HCT116 (cell line): ENCODE results near the gene TOMM40L. TPM values are rescaled to one million over a fixed set of nuclear protein-coding genes. Genes with fewer than 3 reads are reported as not detected.

Experiments used
- ATAC-seq: fragments of 200-7000 bp; cut with Tn5 transposase; 2 replicates; pipeline ENCODE4 v1.9.1; 2020; ENCODE audit warnings: mild to moderate bottlenecking, moderate library complexity
- BruUV-seq: library from RNA; stranded (reverse); fragments of 400-500 nt; replicated peaks from 2 replicates; lab custom pipeline; 2021; lab: Mats Ljungman, UMichigan
- CTCF ChIA-PET: fragments of 300-600 bp; sonication (Branson Sonifier 250); formaldehyde crosslinking; loops from one replicate; lab custom pipeline; 2021; ENCODE audit warnings: antibody characterized with exemption; lab: Charles Lee
- POLR2A ChIA-PET: fragments of 300-600, 350-600 bp; sonication (Branson Sonifier 250); formaldehyde crosslinking; loops from one replicate; lab custom pipeline; 2021; ENCODE audit warnings: antibody characterized with exemption; lab: Charles Lee
- RAD21 ChIA-PET, 2 experiments: fragments of 300-600 bp; sonication (Branson Sonifier 250); formaldehyde crosslinking; loops; one replicate each; lab custom pipeline; 2023; ENCODE audit warnings: low total read pairs in 2 of 2; ENCODE audit not compliant: uncharacterized antibody in 2 of 2, unreplicated experiment in 2 of 2, low non-redundant PET in 1 of 2; lab: Charles Lee
- DNase-seq: peaks from one replicate; pipeline ENCODE4 v3.0.0-alpha.2; 2010; ENCODE audit warnings: low read depth, low spot score
- H2AFZ ChIP-seq: fragments of 200-600 bp; shearing (Covaris generic), sonication (generic); 2 replicates; pipeline ENCODE4 v1.6.1; 2017; ENCODE audit warnings: low read depth, mixed run types, mixed read lengths, antibody characterized with exemption, low read length; ENCODE audit not compliant: poor library complexity, severe bottlenecking
- H3K27ac ChIP-seq: 2 replicates; pipeline ENCODE4 v1.5.1; 2012; ENCODE audit warnings: low read depth, low read length
- H3K27me3 ChIP-seq: fragments of 200-600 bp; sonication (generic); 2 replicates; pipeline ENCODE4 v1.6.1; 2016; ENCODE audit warnings: mixed run types, low read length, mixed read lengths; ENCODE audit not compliant: insufficient read depth
- H3K36me3 ChIP-seq, 2 experiments: fragments of 200-500 bp in 1 of 2; fragments of 200-600 bp in 1 of 2; sonication (Bioruptor generic) in 1 of 2; sonication (generic) in 1 of 2; 2 replicates each; pipeline versions ENCODE4 v1.5.1 to v1.6.1; 2014 to 2016; ENCODE audit warnings: low read length in 2 of 2, inconsistent platforms in 1 of 2, mixed read lengths in 1 of 2, mixed run types in 1 of 2; ENCODE audit not compliant: insufficient read depth in 2 of 2, control insufficient read depth in 1 of 2
- H3K4me1 ChIP-seq, 2 experiments: fragments of 200-600 bp in 1 of 2; sonication (generic) in 1 of 2; 2 replicates each; pipeline versions ENCODE4 v1.5.1 to v1.6.1; 2012 to 2017; ENCODE audit warnings: low read length in 2 of 2, inconsistent platforms in 1 of 2, mild to moderate bottlenecking in 1 of 2, mixed read lengths in 1 of 2, mixed run types in 1 of 2, moderate library complexity in 1 of 2; ENCODE audit not compliant: insufficient read depth in 2 of 2, control insufficient read depth in 1 of 2
- H3K4me2 ChIP-seq: fragments of 200-600 bp; sonication (generic); 2 replicates; pipeline ENCODE4 v1.6.1; 2017; ENCODE audit warnings: mixed run types, low read length, mixed read lengths
- H3K4me3 ChIP-seq, 2 experiments: fragments of 200-600 bp in 1 of 2; sonication (generic) in 1 of 2; replicated peaks in 1 of 2; 2 replicates each; pipeline ENCODE4 v1.5.1; 2011 to 2016; ENCODE audit warnings: low read length in 2 of 2, control low read depth in 1 of 2, low read depth in 1 of 2, mild to moderate bottlenecking in 1 of 2, mixed read lengths in 1 of 2, mixed run types in 1 of 2
- H3K79me2 ChIP-seq: fragments of 200-600 bp; sonication (generic); 2 replicates; pipeline ENCODE4 v1.6.1; 2017; ENCODE audit warnings: mild to moderate bottlenecking, mixed run types, low read length, moderate library complexity, mixed read lengths; ENCODE audit not compliant: insufficient read depth
- H3K9ac ChIP-seq: fragments of 200-600 bp; sonication (generic); 2 replicates; pipeline ENCODE4 v1.6.1; 2016; ENCODE audit warnings: low read length, mixed read lengths
- H3K9me2 ChIP-seq: fragments of 200-600 bp; sonication (generic), shearing (Covaris generic); 2 replicates; pipeline ENCODE4 v1.6.1; 2017; ENCODE audit warnings: mixed run types, mild to moderate bottlenecking, moderate library complexity; ENCODE audit not compliant: insufficient read depth
- H3K9me3 ChIP-seq, 2 experiments: fragments of 200-500 bp in 1 of 2; fragments of 200-600 bp in 1 of 2; sonication (Bioruptor generic) in 1 of 2; sonication (generic) in 1 of 2; 2 replicates each; pipeline ENCODE4 v1.6.1; 2014 to 2017; ENCODE audit warnings: low read length in 2 of 2, mixed read lengths in 2 of 2, inconsistent platforms in 1 of 2, low read depth in 1 of 2, mild to moderate bottlenecking in 1 of 2, mixed run types in 1 of 2, moderate library complexity in 1 of 2; ENCODE audit not compliant: control insufficient read depth in 1 of 2, insufficient read depth in 1 of 2
- H4K20me1 ChIP-seq: fragments of 200-600 bp; sonication (generic), shearing (Covaris generic); 2 replicates; pipeline ENCODE4 v1.6.1; 2017; ENCODE audit warnings: mixed run types, mild to moderate bottlenecking, moderate library complexity; ENCODE audit not compliant: insufficient read depth
- CBX3 ChIP-seq: IDR thresholded peaks from 2 replicates; pipeline ENCODE4 v1.6.1; 2012; ENCODE audit warnings: low read depth
- EZH2 ChIP-seq: fragments of 200-600 bp; sonication (generic); IDR thresholded peaks from 2 replicates; pipeline ENCODE4 v1.6.1; 2017; ENCODE audit warnings: antibody characterized with exemption, mixed run types
- EZH2phosphoT487 ChIP-seq: fragments of 200-600 bp; IDR thresholded peaks from 2 replicates; pipeline ENCODE4 v1.6.1; 2018; ENCODE audit warnings: antibody characterized with exemption, borderline replicate concordance
- JUND ChIP-seq: IDR thresholded peaks from 2 replicates; pipeline ENCODE4 v1.6.1; 2012
- POLR2AphosphoS5 ChIP-seq: IDR thresholded peaks from 2 replicates; pipeline ENCODE4 v1.6.1; 2011; ENCODE audit warnings: mild to moderate bottlenecking, low read depth, low read length, moderate library complexity
- RAD21 ChIP-seq: IDR thresholded peaks from 2 replicates; pipeline ENCODE4 v1.6.1; 2012; ENCODE audit warnings: low read depth, mild to moderate bottlenecking
- REST ChIP-seq: IDR thresholded peaks from 2 replicates; pipeline ENCODE4 v1.6.1; 2012; ENCODE audit warnings: low read depth
- SIN3A ChIP-seq: IDR thresholded peaks from 2 replicates; pipeline ENCODE4 v1.6.1; 2012; ENCODE audit warnings: low read depth
- SP1 ChIP-seq: IDR thresholded peaks from 2 replicates; pipeline ENCODE4 v1.6.1; 2012; ENCODE audit warnings: low read depth
- YY1 ChIP-seq: IDR thresholded peaks from 2 replicates; pipeline ENCODE4 v1.6.1; 2011; ENCODE audit warnings: low read length, low read depth, moderate library complexity, mild to moderate bottlenecking; ENCODE audit not compliant: insufficient replicate concordance; ENCODE audit errors: extremely low read depth
- ZFX ChIP-seq: fragments of 450-650 bp; IDR thresholded peaks from 2 replicates; pipeline ENCODE4 v1.6.1; 2017
- intact Hi-C: fragments of 100-400 bp; cut with micrococcal nuclease; formaldehyde crosslinking; loops from 2 replicates; pipeline ENCODE4 v1.10.0; 2022
- total RNA-seq: library from RNA; stranded (reverse); gene quantifications from one replicate; pipeline ENCODE4 v1.2.1, GENCODE V29; 2021; ENCODE audit not compliant: unreplicated experiment
- TF ChIP-seq, protein P1 (sequence below): IDR thresholded peaks from 2 replicates; pipeline ENCODE4 v1.6.1; 2012
- TF ChIP-seq, protein P2 (sequence below): IDR thresholded peaks from 2 replicates; pipeline ENCODE4 v1.6.1; 2011; ENCODE audit warnings: mild to moderate bottlenecking, low read length, moderate library complexity; ENCODE audit not compliant: insufficient replicate concordance; ENCODE audit errors: extremely low read depth

TOMM40L gene
- total RNA-seq, 1 experiment from 2014 or later = 9.8 TPM

DNA sequence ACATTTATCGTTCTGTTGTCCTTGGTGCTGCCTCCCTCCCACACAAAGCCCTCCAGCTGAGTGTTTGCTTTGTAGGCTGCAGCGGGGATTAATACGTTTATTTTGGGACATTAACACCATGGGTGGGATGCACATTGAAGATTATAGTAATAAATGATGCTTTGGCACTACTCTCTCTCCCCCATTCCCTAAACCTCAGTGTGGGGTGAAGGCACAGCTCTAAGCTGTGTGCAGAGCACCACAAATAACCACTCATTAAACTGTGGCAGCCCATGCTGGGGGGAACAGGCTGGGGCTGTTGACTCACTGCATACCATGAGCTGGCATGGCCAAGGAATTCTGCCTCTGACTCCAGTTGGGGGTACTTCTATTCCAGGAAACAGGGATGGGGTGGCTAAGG lies 40.3 kb downstream of the TOMM40L start:
- H3K36me3 ChIP-seq = no peaks in the 10 kb centered on the region
- no peak overlapping the region for H3K9ac ChIP-seq
- no TSS peak for BruUV-seq
- H2AFZ ChIP-seq = no peak overlapping the region
- DNase-seq (no peak), ATAC-seq (no peak)
- ChIA-PET CTCF (no interaction called here), POLR2A (no interaction called here), RAD21 (no interaction called here)
- H3K4me1 ChIP-seq = peaks cover 0 to 5% of the 10 kb centered on the region in 2 experiments; a peak in 1 of 4 replicates
- no peaks in the 10 kb centered on the region for H4K20me1 ChIP-seq
- H3K79me2 ChIP-seq = no peaks in the 10 kb centered on the region
- no peaks in the 10 kb centered on the region for H3K9me3 ChIP-seq
- no peak overlapping the region for H3K27ac ChIP-seq
- no peak overlapping the region for H3K4me3 ChIP-seq
- no peak overlapping the region for H3K4me2 ChIP-seq
- no peaks in the 10 kb centered on the region for H3K9me2 ChIP-seq
- TF ChIP-seq JUND = no peak
- no peak for TF ChIP-seq EZH2
- no peak for TF ChIP-seq POLR2AphosphoS5
- TF ChIP-seq, protein P1, sequence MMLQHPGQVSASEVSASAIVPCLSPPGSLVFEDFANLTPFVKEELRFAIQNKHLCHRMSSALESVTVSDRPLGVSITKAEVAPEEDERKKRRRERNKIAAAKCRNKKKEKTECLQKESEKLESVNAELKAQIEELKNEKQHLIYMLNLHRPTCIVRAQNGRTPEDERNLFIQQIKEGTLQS = no peak
- TF ChIP-seq SIN3A = no peak
- TF ChIP-seq YY1 = no peak
- TF ChIP-seq ZFX = no peak
- TF ChIP-seq CBX3 = no peak
- TF ChIP-seq SP1 = no peak
- no peak for TF ChIP-seq EZH2phosphoT487
- TF ChIP-seq, protein P2, sequence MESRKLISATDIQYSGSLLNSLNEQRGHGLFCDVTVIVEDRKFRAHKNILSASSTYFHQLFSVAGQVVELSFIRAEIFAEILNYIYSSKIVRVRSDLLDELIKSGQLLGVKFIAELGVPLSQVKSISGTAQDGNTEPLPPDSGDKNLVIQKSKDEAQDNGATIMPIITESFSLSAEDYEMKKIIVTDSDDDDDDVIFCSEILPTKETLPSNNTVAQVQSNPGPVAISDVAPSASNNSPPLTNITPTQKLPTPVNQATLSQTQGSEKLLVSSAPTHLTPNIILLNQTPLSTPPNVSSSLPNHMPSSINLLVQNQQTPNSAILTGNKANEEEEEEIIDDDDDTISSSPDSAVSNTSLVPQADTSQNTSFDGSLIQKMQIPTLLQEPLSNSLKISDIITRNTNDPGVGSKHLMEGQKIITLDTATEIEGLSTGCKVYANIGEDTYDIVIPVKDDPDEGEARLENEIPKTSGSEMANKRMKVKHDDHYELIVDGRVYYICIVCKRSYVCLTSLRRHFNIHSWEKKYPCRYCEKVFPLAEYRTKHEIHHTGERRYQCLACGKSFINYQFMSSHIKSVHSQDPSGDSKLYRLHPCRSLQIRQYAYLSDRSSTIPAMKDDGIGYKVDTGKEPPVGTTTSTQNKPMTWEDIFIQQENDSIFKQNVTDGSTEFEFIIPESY = no peak
- TF ChIP-seq REST = no peak
- TF ChIP-seq RAD21 = no peak
- peaks cover 1% of the 10 kb centered on the region for H3K27me3 ChIP-seq
- intact Hi-C loops = no loop called here
